ENCODE data around the gene SPRY1. TPM values are rescaled to one million over a fixed set of nuclear protein-coding genes. Genes with fewer than 3 reads are reported as not detected.

The SPRY1 gene
- total RNA-seq, 2 experiments from 2014 or later = 137 to 144 TPM

DNA sequence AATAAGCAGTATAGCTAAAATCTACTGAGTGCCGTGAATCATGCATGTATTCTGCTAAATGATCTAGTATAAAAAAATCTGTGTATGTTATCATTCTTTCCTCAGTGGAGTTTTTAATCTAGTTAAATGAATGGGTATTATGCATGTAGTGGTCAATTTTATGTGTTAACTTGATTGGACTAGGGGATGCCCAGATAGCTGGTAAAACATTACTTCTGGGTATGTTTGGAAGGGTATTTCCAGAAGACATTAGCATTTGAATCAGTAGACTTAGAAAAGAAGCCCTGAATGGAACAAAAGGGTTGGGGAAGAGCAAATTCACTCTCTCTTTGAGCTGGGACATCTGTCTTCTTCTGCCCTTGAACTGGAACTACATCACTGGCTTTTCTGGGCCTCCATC lies 34.5 kb upstream of the SPRY1 start:
- no peak overlapping the region for H3K4me3 Mint-ChIP-seq
- no peaks in the 10 kb centered on the region for H3K36me3 Mint-ChIP-seq (ENCODE audit: low read depth)
- no peaks in the 10 kb centered on the region for H3K27me3 Mint-ChIP-seq
- TF ChIP-seq, protein P1, sequence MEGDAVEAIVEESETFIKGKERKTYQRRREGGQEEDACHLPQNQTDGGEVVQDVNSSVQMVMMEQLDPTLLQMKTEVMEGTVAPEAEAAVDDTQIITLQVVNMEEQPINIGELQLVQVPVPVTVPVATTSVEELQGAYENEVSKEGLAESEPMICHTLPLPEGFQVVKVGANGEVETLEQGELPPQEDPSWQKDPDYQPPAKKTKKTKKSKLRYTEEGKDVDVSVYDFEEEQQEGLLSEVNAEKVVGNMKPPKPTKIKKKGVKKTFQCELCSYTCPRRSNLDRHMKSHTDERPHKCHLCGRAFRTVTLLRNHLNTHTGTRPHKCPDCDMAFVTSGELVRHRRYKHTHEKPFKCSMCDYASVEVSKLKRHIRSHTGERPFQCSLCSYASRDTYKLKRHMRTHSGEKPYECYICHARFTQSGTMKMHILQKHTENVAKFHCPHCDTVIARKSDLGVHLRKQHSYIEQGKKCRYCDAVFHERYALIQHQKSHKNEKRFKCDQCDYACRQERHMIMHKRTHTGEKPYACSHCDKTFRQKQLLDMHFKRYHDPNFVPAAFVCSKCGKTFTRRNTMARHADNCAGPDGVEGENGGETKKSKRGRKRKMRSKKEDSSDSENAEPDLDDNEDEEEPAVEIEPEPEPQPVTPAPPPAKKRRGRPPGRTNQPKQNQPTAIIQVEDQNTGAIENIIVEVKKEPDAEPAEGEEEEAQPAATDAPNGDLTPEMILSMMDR (IDR thresholded peaks at IDR 0.05) = no peak
- ChIA-PET POLR2A (interaction anchor here (0.9 kb wide), 1 partner anchor 9 kb away, joined by 3 read pairs; no protein-coding TSS in a partner anchor), CTCF (no interaction called here)
- DNase-seq (no peak), ATAC-seq (no peak)
- intact Hi-C loops (cut with micrococcal nuclease) = no loop called here
- H3K4me1 Mint-ChIP-seq (ENCODE audit: low read depth) = no peaks in the 10 kb centered on the region
- no peak overlapping the region for H3K27ac Mint-ChIP-seq
- H3K9me3 Mint-ChIP-seq = no peaks in the 10 kb centered on the region

DNA sequence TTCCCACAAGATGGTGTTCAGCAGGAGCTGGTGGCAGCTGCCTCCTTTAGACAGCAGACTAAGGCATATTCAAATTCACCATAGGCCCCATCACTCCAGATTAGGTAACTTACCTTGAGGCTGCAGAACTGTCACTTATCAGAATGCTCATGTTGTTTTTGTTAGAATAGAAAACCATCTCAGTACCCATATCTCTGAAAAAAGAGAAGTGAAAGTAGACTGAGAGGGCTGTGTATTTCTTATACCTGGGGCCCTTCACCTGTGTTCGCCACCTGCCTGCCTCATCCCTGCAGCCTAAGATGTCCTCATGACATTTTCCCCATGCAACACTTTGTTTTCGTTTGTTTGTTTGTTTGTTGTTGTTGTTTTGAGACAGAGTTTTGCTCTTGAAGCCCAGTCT lies 32.9 kb upstream of the SPRY1 start:
- H3K4me1 Mint-ChIP-seq (ENCODE audit: low read depth) = no peaks in the 10 kb centered on the region
- ChIA-PET POLR2A (no interaction called here), CTCF (interaction anchor here (0.8 to 1.6 kb wide), 2 partner anchors 13 to 20 kb away, joined by 3 read pairs; no protein-coding TSS in a partner anchor)
- DNase-seq (no peak), ATAC-seq (no peak)
- no peaks in the 10 kb centered on the region for H3K9me3 Mint-ChIP-seq
- TF ChIP-seq, protein P1 (IDR thresholded peaks at IDR 0.05) = no peak
- no peak overlapping the region for H3K4me3 Mint-ChIP-seq
- H3K27ac Mint-ChIP-seq = no peak overlapping the region
- no peaks in the 10 kb centered on the region for H3K36me3 Mint-ChIP-seq (ENCODE audit: low read depth)
- intact Hi-C loops (cut with micrococcal nuclease) = no loop called here
- no peaks in the 10 kb centered on the region for H3K27me3 Mint-ChIP-seq

DNA sequence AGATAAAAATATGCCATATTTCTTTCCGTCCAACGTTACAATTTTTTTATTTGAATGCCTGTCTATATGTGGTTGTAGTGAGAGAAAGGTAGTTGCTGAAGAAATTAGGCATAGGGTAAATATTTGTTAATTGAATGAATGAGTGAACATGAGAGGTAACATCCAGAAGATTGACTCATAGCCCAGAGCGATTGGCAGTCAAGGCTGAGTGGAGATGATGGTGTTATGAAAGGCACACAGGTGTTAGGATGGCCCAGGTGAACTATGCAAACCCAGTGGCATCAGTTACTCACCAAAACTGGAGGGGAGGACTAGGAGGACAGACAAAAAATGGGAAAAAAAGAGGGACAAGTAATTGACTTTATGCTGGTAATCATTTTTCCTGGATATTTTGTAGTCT lies 31.7 kb upstream of the SPRY1 start:
- no peaks in the 10 kb centered on the region for H3K4me1 Mint-ChIP-seq (ENCODE audit: low read depth)
- DNase-seq (no peak), ATAC-seq (no peak)
- no peaks in the 10 kb centered on the region for H3K27me3 Mint-ChIP-seq
- POLR2A ChIA-PET = no interaction called here
- no peaks in the 10 kb centered on the region for H3K9me3 Mint-ChIP-seq
- TF ChIP-seq, protein P1 (IDR thresholded peaks at IDR 0.05) = no peak
- no peaks in the 10 kb centered on the region for H3K36me3 Mint-ChIP-seq (ENCODE audit: low read depth)
- intact Hi-C loops (cut with micrococcal nuclease) = no loop called here
- H3K4me3 Mint-ChIP-seq = no peak overlapping the region
- no peak overlapping the region for H3K27ac Mint-ChIP-seq
- CTCF ChIA-PET = no interaction called here

DNA sequence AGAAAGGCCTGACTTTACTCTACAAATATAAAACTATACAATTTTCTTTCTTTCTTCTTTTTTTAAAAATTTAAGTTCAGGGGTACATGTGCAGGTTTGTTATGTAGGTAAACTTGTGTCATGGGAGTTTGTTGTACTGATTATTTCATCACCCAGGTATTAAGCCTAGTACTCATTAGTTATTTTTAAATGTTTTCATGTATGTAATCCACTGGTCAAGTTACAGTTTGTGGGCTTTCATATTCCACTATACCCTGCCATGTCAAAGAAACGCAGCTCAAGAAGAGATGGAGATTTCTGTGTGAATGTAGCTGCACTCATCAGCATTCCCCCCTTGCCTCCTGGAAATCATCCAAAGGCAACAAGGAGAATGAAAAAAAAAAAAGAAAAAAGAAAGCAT lies 31.2 kb upstream of the SPRY1 start:
- Mint-ChIP-seq H3K9me3 (no peaks in the 10 kb centered on the region), H3K27me3 (no peaks in the 10 kb centered on the region), H3K4me1 (ENCODE audit: low read depth) (no peaks in the 10 kb centered on the region), H3K27ac (no peak overlapping the region), H3K4me3 (no peak overlapping the region), H3K36me3 (ENCODE audit: low read depth) (no peaks in the 10 kb centered on the region)
- no peak for DNase-seq
- ATAC-seq = no peak
- POLR2A ChIA-PET = no interaction called here
- intact Hi-C loops (cut with micrococcal nuclease) = no loop called here
- CTCF ChIA-PET = no interaction called here
- TF ChIP-seq, protein P1 (IDR thresholded peaks at IDR 0.05) = no peak

DNA sequence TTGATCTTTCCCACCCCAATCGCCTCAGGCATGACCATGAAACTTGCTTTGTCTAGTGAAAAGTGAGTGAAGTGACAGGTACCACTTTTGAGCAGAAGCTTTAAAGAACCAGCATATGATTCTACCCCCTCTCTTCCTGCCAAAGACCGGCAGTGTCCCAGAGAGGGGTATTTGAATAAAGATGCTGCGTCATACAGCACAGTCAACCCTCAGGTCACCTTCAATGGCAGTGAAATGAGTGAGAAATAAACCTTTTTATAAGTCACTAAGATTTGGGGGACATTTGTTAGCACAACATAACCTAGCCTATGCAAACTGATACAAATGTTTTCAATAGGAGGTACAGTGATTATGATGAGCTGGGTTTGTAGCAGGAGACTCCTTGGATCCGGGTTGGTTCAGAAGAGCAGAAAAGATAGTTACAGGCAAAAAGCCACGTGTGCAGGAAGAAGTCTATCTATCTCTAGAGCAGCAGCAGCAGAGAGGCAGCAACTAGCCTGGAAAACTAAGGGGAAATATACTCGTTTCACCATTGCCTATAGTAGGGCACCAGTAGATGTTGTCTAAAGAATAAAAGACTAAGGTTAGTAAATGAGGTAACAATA lies 30.3 kb upstream of the SPRY1 start:
- TF ChIP-seq, protein P1 (IDR thresholded peaks at IDR 0.05) = no peak
- no peaks in the 10 kb centered on the region for H3K27me3 Mint-ChIP-seq
- H3K4me1 Mint-ChIP-seq (ENCODE audit: low read depth) = no peaks in the 10 kb centered on the region
- no peaks in the 10 kb centered on the region for H3K36me3 Mint-ChIP-seq (ENCODE audit: low read depth)
- POLR2A ChIA-PET = no interaction called here
- CTCF ChIA-PET = no interaction called here
- H3K4me3 Mint-ChIP-seq = no peak overlapping the region
- intact Hi-C loops (cut with micrococcal nuclease) = no loop called here
- H3K9me3 Mint-ChIP-seq = no peaks in the 10 kb centered on the region
- DNase-seq = no peak
- H3K27ac Mint-ChIP-seq = no peak overlapping the region
- ATAC-seq = no peak
